SK-N-SH (cell line): ENCODE measurements around the gene POU4F1. TPM values are rescaled to one million over a fixed set of nuclear protein-coding genes. Genes with fewer than 3 reads are reported as not detected.

Experiments used
- CTCF ChIA-PET: fragments of 300-600, 350-600 bp; formaldehyde crosslinking; extraction: SDS; loops from one replicate; lab custom pipeline; 2021; lab: Yijun Ruan, JAX
- POLR2A ChIA-PET: fragments of 350-600 bp; sonication (Branson Sonifier 250); formaldehyde crosslinking; extraction: SDS; loops from one replicate; lab custom pipeline; 2020; ENCODE audit warnings: antibody characterized with exemption, inconsistent platforms; lab: Yijun Ruan, JAX
- DNase-seq: peaks from one replicate; pipeline ENCODE4 v3.0.0; 2012
- H2AFZ ChIP-seq: fragments of 200-600 bp; sonication (generic); 2 replicates; pipeline ENCODE4 v1.8.1; 2016; ENCODE audit warnings: antibody characterized with exemption, mild to moderate bottlenecking, low read depth
- H3F3A ChIP-seq: fragments of 200-600 bp; sonication (generic); replicated peaks from 2 replicates; pipeline ENCODE3; 2016; ENCODE audit warnings: antibody characterized with exemption, mild to moderate bottlenecking; ENCODE audit not compliant: insufficient read depth
- H3K27ac ChIP-seq, 2 experiments: fragments of 200-500 bp in 1 of 2; fragments of 200-600 bp in 1 of 2; sonication (Bioruptor generic) in 1 of 2; sonication (generic), shearing (Covaris generic) in 1 of 2; 2 replicates each; pipeline versions ENCODE4 v1.5.1 to v1.6.1; 2014 to 2016; ENCODE audit warnings: low read depth in 2 of 2, inconsistent platforms in 1 of 2, low read length in 1 of 2, mild to moderate bottlenecking in 1 of 2, mixed read lengths in 1 of 2
- H3K27me3 ChIP-seq: fragments of 200-600 bp; sonication (generic), shearing (Covaris generic); 2 replicates; pipeline ENCODE4 v1.6.1; 2016; ENCODE audit warnings: mixed run types; ENCODE audit not compliant: insufficient read depth
- H3K36me3 ChIP-seq, 2 experiments: fragments of 200-500 bp in 1 of 2; fragments of 200-600 bp in 1 of 2; sonication (Bioruptor generic) in 1 of 2; sonication (generic) in 1 of 2; replicated peaks in 1 of 2; 2 replicates each; pipeline versions ENCODE3 to v1.5.1; 2014 to 2016; ENCODE audit warnings: low read length in 1 of 2, mild to moderate bottlenecking in 1 of 2; ENCODE audit not compliant: insufficient read depth in 2 of 2, control insufficient read depth in 1 of 2
- H3K4me1 ChIP-seq, 2 experiments: fragments of 200-500 bp in 1 of 2; fragments of 200-600 bp in 1 of 2; sonication (Bioruptor generic) in 1 of 2; sonication (generic), shearing (Covaris generic) in 1 of 2; 2 replicates each; pipeline versions ENCODE4 v1.5.1 to v1.6.1; 2014 to 2016; ENCODE audit warnings: low read depth in 1 of 2, low read length in 1 of 2, mixed run types in 1 of 2; ENCODE audit not compliant: insufficient read depth in 2 of 2, control insufficient read depth in 1 of 2
- H3K4me2 ChIP-seq: fragments of 200-600 bp; sonication (generic), shearing (Covaris generic); 2 replicates; pipeline ENCODE4 v1.6.1; 2017; ENCODE audit warnings: mixed run types
- H3K4me3 ChIP-seq, 2 experiments: fragments of 200-500 bp in 1 of 2; fragments of 200-600 bp in 1 of 2; sonication (Bioruptor generic) in 1 of 2; sonication (generic), shearing (Covaris generic) in 1 of 2; 2 replicates each; pipeline versions ENCODE4 v1.5.1 to v1.8.1; 2014 to 2016; ENCODE audit warnings: low read depth in 2 of 2, inconsistent platforms in 1 of 2, low read length in 1 of 2, mild to moderate bottlenecking in 1 of 2, mixed read lengths in 1 of 2, moderate library complexity in 1 of 2
- H3K79me2 ChIP-seq: fragments of 200-600 bp; sonication (generic); 2 replicates; pipeline ENCODE4 v1.8.1; 2017; ENCODE audit warnings: mild to moderate bottlenecking; ENCODE audit not compliant: insufficient read depth
- H3K9ac ChIP-seq: fragments of 200-600 bp; sonication (generic); 2 replicates; pipeline ENCODE4 v1.6.1; 2017; ENCODE audit warnings: mixed run types
- H3K9me2 ChIP-seq: fragments of 200-600 bp; sonication (generic); 2 replicates; pipeline ENCODE4 v1.6.1; 2017; ENCODE audit warnings: mixed run types
- H3K9me3 ChIP-seq: fragments of 200-600 bp; sonication (generic); 2 replicates; pipeline ENCODE4 v1.6.1; 2017; ENCODE audit warnings: mixed run types, mild to moderate bottlenecking, moderate library complexity
- H4K20me1 ChIP-seq: fragments of 200-600 bp; sonication (generic); 2 replicates; pipeline ENCODE4 v1.6.1; 2017; ENCODE audit warnings: mild to moderate bottlenecking, mixed run types; ENCODE audit not compliant: insufficient read depth
- CHD2 ChIP-seq: fragments of 150-350 bp; IDR thresholded peaks from 2 replicates; pipeline ENCODE4 v1.6.1; 2018; ENCODE audit warnings: low read length; ENCODE audit not compliant: partially characterized antibody
- EZH2phosphoT487 ChIP-seq: fragments of 200-600 bp; sonication (generic); IDR thresholded peaks from 2 replicates; pipeline ENCODE4 v1.6.1; 2017; ENCODE audit warnings: low read depth, mixed run types, mild to moderate bottlenecking, antibody characterized with exemption, moderate library complexity, borderline replicate concordance
- FOSL2 ChIP-seq: IDR thresholded peaks from 2 replicates; pipeline ENCODE4 v1.4.0; 2012; ENCODE audit warnings: low read depth, mild to moderate bottlenecking, moderate library complexity, borderline replicate concordance
- GABPA ChIP-seq: IDR thresholded peaks from 2 replicates; pipeline ENCODE4 v1.4.0; 2012; ENCODE audit warnings: low read depth, mild to moderate bottlenecking
- JUND ChIP-seq: IDR thresholded peaks from 2 replicates; pipeline ENCODE4 v1.4.0; 2012
- MEF2A ChIP-seq: IDR thresholded peaks from 2 replicates; pipeline ENCODE4 v1.4.0; 2012; ENCODE audit warnings: low read depth, borderline replicate concordance
- MXI1 ChIP-seq: IDR thresholded peaks from 2 replicates; pipeline ENCODE4 v1.6.1; 2012; ENCODE audit warnings: mild to moderate bottlenecking, low read depth, low read length, improper control_type of control experiment
- NRF1 ChIP-seq: IDR thresholded peaks from 2 replicates; pipeline ENCODE4 v1.6.1; 2012; ENCODE audit warnings: low read depth, mild to moderate bottlenecking, low read length
- RCOR1 ChIP-seq: fragments of 150-350 bp; IDR thresholded peaks from 2 replicates; pipeline ENCODE4 v1.6.1; 2017; ENCODE audit warnings: antibody characterized with exemption, low read length
- RXRA ChIP-seq: IDR thresholded peaks from 2 replicates; pipeline ENCODE4 v1.4.0; 2012; ENCODE audit warnings: low read depth, mild to moderate bottlenecking, borderline replicate concordance
- SMC3 ChIP-seq: IDR thresholded peaks from 2 replicates; pipeline ENCODE4 v1.6.1; 2012; ENCODE audit warnings: low read depth, low read length, improper control_type of control experiment
- TCF12 ChIP-seq: IDR thresholded peaks from 2 replicates; pipeline ENCODE4 v1.4.0; 2012
- TEAD4 ChIP-seq: IDR thresholded peaks from 2 replicates; pipeline ENCODE4 v1.4.0; 2012; ENCODE audit warnings: mild to moderate bottlenecking, borderline replicate concordance; ENCODE audit not compliant: insufficient read depth
- USF1 ChIP-seq: IDR thresholded peaks from 2 replicates; pipeline ENCODE4 v1.4.0; 2012; ENCODE audit warnings: low read depth, borderline replicate concordance
- ZBTB33 ChIP-seq: IDR thresholded peaks from 2 replicates; pipeline ENCODE4 v1.4.0; 2012; ENCODE audit warnings: low read depth, borderline replicate concordance
- WGBS: methylation state at CpG from one replicate; pipeline ENCODE4 v1.1.6; 2017; ENCODE audit warnings: low lambda C conversion rate; 5-methylcytosine and 5-hydroxymethylcytosine counted together
- polyA plus RNA-seq, 3 experiments: library from polyadenylated mRNA; depleted of rRNA; stranded (reverse); fragments of >200 nt; gene quantifications; 2 replicates each; pipeline ENCODE4 v1.2.3, GENCODE V29; 2012
- TF ChIP-seq, protein P1 (sequence below): fragments of 150-350 bp; IDR thresholded peaks from 2 replicates; pipeline ENCODE4 v1.6.1; 2016; ENCODE audit warnings: mild to moderate bottlenecking, low read depth, low read length
- TF ChIP-seq, protein P2 (sequence below): fragments of 150-350 bp; IDR thresholded peaks from 2 replicates; pipeline ENCODE4 v1.6.1; 2017; ENCODE audit warnings: antibody characterized with exemption, low read length, low read depth, borderline replicate concordance
- TF ChIP-seq, protein P3 (sequence below): IDR thresholded peaks from 2 replicates; pipeline ENCODE4; 2012

The POU4F1 gene
- polyA plus RNA-seq, 1 of the 3 experiments (the other 2 are of a cell fraction) = not detected

GRCh38 chr13:78625384-78625783 lies 22.0 kb upstream of the POU4F1 start:
- H3K4me3 ChIP-seq = no peak overlapping the region
- H3K9me3 ChIP-seq = no peaks in the 10 kb centered on the region
- no peaks in the 10 kb centered on the region for H3K9me2 ChIP-seq
- no peaks in the 10 kb centered on the region for H3K27me3 ChIP-seq
- H3K27ac ChIP-seq = no peak overlapping the region
- DNase-seq = no peak
- no peak overlapping the region for H2AFZ ChIP-seq
- TF ChIP-seq CHD2 (no peak), EZH2phosphoT487 (no peak), RXRA (no peak), FOSL2 (no peak), RCOR1 (no peak), MEF2A (no peak), USF1 (no peak), MXI1 (no peak), SMC3 (no peak), NRF1 (no peak), JUND (no peak), GABPA (no peak), TCF12 (no peak), TEAD4 (no peak), ZBTB33 (no peak)
- TF ChIP-seq, protein P1, sequence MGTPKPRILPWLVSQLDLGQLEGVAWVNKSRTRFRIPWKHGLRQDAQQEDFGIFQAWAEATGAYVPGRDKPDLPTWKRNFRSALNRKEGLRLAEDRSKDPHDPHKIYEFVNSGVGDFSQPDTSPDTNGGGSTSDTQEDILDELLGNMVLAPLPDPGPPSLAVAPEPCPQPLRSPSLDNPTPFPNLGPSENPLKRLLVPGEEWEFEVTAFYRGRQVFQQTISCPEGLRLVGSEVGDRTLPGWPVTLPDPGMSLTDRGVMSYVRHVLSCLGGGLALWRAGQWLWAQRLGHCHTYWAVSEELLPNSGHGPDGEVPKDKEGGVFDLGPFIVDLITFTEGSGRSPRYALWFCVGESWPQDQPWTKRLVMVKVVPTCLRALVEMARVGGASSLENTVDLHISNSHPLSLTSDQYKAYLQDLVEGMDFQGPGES = no peak
- TF ChIP-seq, protein P2, sequence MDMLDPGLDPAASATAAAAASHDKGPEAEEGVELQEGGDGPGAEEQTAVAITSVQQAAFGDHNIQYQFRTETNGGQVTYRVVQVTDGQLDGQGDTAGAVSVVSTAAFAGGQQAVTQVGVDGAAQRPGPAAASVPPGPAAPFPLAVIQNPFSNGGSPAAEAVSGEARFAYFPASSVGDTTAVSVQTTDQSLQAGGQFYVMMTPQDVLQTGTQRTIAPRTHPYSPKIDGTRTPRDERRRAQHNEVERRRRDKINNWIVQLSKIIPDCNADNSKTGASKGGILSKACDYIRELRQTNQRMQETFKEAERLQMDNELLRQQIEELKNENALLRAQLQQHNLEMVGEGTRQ = no peak
- TF ChIP-seq, protein P3, sequence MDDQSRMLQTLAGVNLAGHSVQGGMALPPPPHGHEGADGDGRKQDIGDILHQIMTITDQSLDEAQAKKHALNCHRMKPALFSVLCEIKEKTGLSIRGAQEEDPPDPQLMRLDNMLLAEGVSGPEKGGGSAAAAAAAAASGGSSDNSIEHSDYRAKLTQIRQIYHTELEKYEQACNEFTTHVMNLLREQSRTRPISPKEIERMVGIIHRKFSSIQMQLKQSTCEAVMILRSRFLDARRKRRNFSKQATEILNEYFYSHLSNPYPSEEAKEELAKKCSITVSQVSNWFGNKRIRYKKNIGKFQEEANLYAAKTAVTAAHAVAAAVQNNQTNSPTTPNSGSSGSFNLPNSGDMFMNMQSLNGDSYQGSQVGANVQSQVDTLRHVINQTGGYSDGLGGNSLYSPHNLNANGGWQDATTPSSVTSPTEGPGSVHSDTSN = no peak
- TF ChIP-seq, all 33 proteins: peak for 0
- Histone ChIP-seq H3K4me1 (no peaks in the 10 kb centered on the region), H4K20me1 (0 out of 2 replicates have a peak, but pooled peaks cover 5% of the 10 kb centered on the region), H3K4me2 (no peak overlapping the region), H3F3A (no peaks in the 10 kb centered on the region), H3K36me3 (peaks cover 17 to 26% of the 10 kb centered on the region in 2 experiments), H3K9ac (no peak overlapping the region), H3K79me2 (no peaks in the 10 kb centered on the region)
- 92% methylated on average over 2 of the region's 2 CpGs for WGBS
- ChIA-PET CTCF (no interaction called here), POLR2A (no interaction called here)
